Right lobe of liver (tissue), 6 donors: ENCODE measurements around the gene TIAM2. TPM values are rescaled to one million over a fixed set of nuclear protein-coding genes. Genes with fewer than 3 reads are reported as not detected.

ENCODE experiments used
- ATAC-seq, 4 donors: fragments of 200-7000 bp; cut with Tn5 transposase; one replicate each; pipeline ENCODE4 v1.9.1; 2020; ENCODE audit warnings: mild to moderate bottlenecking in 4 of 4, moderate library complexity in 4 of 4
- DNase-seq, 3 donors: peaks; one replicate each; pipeline ENCODE4 v3.0.0-alpha.2; 2020
- H3K27ac ChIP-seq, 3 donors: fragments of 200-600 bp; one replicate each; pipeline ENCODE4 v1.8.0; 2022
- H3K27me3 ChIP-seq, 2 donors: fragments of 200-600 bp; one replicate each; pipeline ENCODE4 v1.8.0; 2022
- H3K36me3 ChIP-seq, 4 donors: fragments of 200-600 bp; sonication (generic) in 1 of 4; one replicate each; pipeline versions ENCODE4 v1.5.1 to v1.8.0; 2017 to 2022; ENCODE audit warnings: control low read depth in 1 of 4
- H3K4me1 ChIP-seq, 4 donors: fragments of 200-600 bp; sonication (generic) in 1 of 4; one replicate each; pipeline versions ENCODE4 v1.5.1 to v1.8.0; 2017 to 2022; ENCODE audit warnings: control low read depth in 1 of 4
- H3K4me3 ChIP-seq, 3 donors: fragments of 200-600 bp; one replicate each; pipeline ENCODE4 v1.8.0; 2022
- H3K9me3 ChIP-seq, 4 donors: fragments of 200-600 bp; sonication (generic) in 1 of 4; one replicate each; pipeline versions ENCODE4 v1.5.1 to v1.8.0; 2017 to 2022; ENCODE audit warnings: control low read depth in 1 of 4
- CTCF ChIP-seq, 4 donors: fragments of 200-600 bp in 3 of 4; fragments of 450-650 bp in 1 of 4; IDR thresholded peaks; one replicate each; pipeline versions ENCODE4 v1.5.1 to v1.8.0; 2016 to 2022; ENCODE audit warnings: antibody characterized with exemption in 4 of 4, mild to moderate bottlenecking in 2 of 4
- POLR2A ChIP-seq: fragments of 450-650 bp; IDR thresholded peaks from one replicate; pipeline ENCODE4 v1.6.1; 2017; ENCODE audit warnings: antibody characterized with exemption, mild to moderate bottlenecking
- WGBS: methylation state at CpG from one replicate; pipeline ENCODE4 v1.1.6; 2018; ENCODE audit warnings: low coverage, low lambda C conversion rate; ENCODE audit not compliant: insufficient coverage; ENCODE audit errors: missing lambda C conversion rate; 5-methylcytosine and 5-hydroxymethylcytosine counted together
- intact Hi-C, 2 donors: fragments of 100-400 bp; cut with DNase I; formaldehyde crosslinking; loops; one replicate each; pipeline versions ENCODE4 v1.11.2 to v1.14.1; 2022
- total RNA-seq, 6 experiments: library from RNA; depleted of rRNA in 2 of 6; stranded (reverse); fragments of >200 nt in 2 of 6; fragmentation: NEBNext Ultra II Directional in 3 of 6; extraction: Animal tissue kit (Norgen Biotek cat#: 25700) in 3 of 6; gene quantifications; one replicate each; pipeline versions ENCODE4 v1.1.0 to v1.2.4, GENCODE V29; 2016 to 2023
- donor health status: DM: no; HTN: yes; CAD: no.
- donor health status: DM: no; HTN: no; CAD: no.
- donor health status: DM: no; HTN: no; CAD: no.
- donor health status: DM: no; HTN: yes; CAD: no.
- donor health status: DM: no; HTN: yes; CAD: no.

The TIAM2 gene
- total RNA-seq, 6 experiments from 2014 or later = 1.3 to 4.4 (median 1.7) TPM

- no peaks in the 10 kb centered on the region for H3K36me3 ChIP-seq
- DNase-seq = no peak
- H3K27me3 ChIP-seq = no peaks in the 10 kb centered on the region
- ATAC-seq = no peak
- no peaks in the 10 kb centered on the region for H3K4me1 ChIP-seq
- no peak for TF ChIP-seq CTCF (IDR thresholded peaks at IDR 0.05)
- H3K27ac ChIP-seq = no peak overlapping the region
- no peak overlapping the region for H3K4me3 ChIP-seq
- H3K9me3 ChIP-seq = no peaks in the 10 kb centered on the region
- WGBS = 88% methylated on average over 1 of the region's 4 CpGs
- intact Hi-C loops = no loop called here
Measured at GRCh38 chr6:155234167-155234566, 239.1 kb downstream of the TIAM2 start.

- ATAC-seq = no peak
- 39% methylated on average over 3 of the region's 4 CpGs for WGBS
Measured at GRCh38 chr6:155234687-155235086, 239.6 kb downstream of the TIAM2 start.

GRCh38 chr6:155235087-155235486 is 240.0 kb downstream of the TIAM2 start:
- H3K36me3 ChIP-seq = no peaks in the 10 kb centered on the region
- no peaks in the 10 kb centered on the region for H3K4me1 ChIP-seq
- TF ChIP-seq CTCF (IDR thresholded peaks at IDR 0.05) (no peak), POLR2A (no peak)
- ATAC-seq = no peak
- no peak overlapping the region for H3K4me3 ChIP-seq
- WGBS = no CpG with 5 or more reads among the region's 5 CpGs
- H3K9me3 ChIP-seq = no peaks in the 10 kb centered on the region
- intact Hi-C loops = no loop called here
- DNase-seq = no peak
- H3K27ac ChIP-seq = no peak overlapping the region
- H3K27me3 ChIP-seq = no peaks in the 10 kb centered on the region

More at GRCh38 chr6:155234687-155235086, 239.6 kb downstream of the TIAM2 start:
- no peaks in the 10 kb centered on the region for H3K9me3 ChIP-seq
- intact Hi-C loops = no loop called here
- H3K27me3 ChIP-seq = no peaks in the 10 kb centered on the region
- H3K4me3 ChIP-seq = no peak overlapping the region
- no peak overlapping the region for H3K27ac ChIP-seq
- H3K4me1 ChIP-seq = no peaks in the 10 kb centered on the region
- DNase-seq = no peak
- TF ChIP-seq POLR2A (no peak), CTCF (IDR thresholded peaks at IDR 0.05) (no peak)
- H3K36me3 ChIP-seq = no peaks in the 10 kb centered on the region

- H3K9me3 ChIP-seq = no peaks in the 10 kb centered on the region
Measured at GRCh38 chr6:155237613-155238012, 242.5 kb downstream of the TIAM2 start.

More at GRCh38 chr6:155237613-155238012, 242.5 kb downstream of the TIAM2 start:
- Histone ChIP-seq H3K27ac (no peak overlapping the region), H3K36me3 (no peaks in the 10 kb centered on the region), H3K4me3 (no peak overlapping the region), H3K27me3 (no peaks in the 10 kb centered on the region), H3K4me1 (no peaks in the 10 kb centered on the region)
- TF ChIP-seq CTCF (IDR thresholded peaks at IDR 0.05) (no peak), POLR2A (no peak)
- ATAC-seq (no peak), DNase-seq (no peak)
- WGBS = 40% methylated on average over 1 of the region's 1 CpG
- intact Hi-C loops = no loop called here
